ENCODE data around the gene DDC.

DDC gene

GRCh38 chr7:50436133-50436806 is 128.9 kb downstream of the DDC start:
- Histone ChIP-seq H3K4me2 (ENCODE audit: low read length) (no peak overlapping the region), H3K36me3 (ENCODE audit: control insufficient read depth, insufficient read depth, low read length) (no peaks in the 10 kb centered on the region), H3K27me3 (ENCODE audit: control insufficient read depth, insufficient read depth, low read length) (no peaks in the 10 kb centered on the region), H3K4me3 (ENCODE audit: low read depth, low read length) (no peak overlapping the region), H3K4me1 (no peaks in the 10 kb centered on the region), H3K79me2 (no peaks in the 10 kb centered on the region), H2AFZ (no peak overlapping the region), H3K9me3 (ENCODE audit: control insufficient read depth, low read length) (no peaks in the 10 kb centered on the region), H3K9ac (no peak overlapping the region), H3K27ac (no peak overlapping the region)
- no peak for TF ChIP-seq CTCF (IDR thresholded peaks at IDR 0.05)

DNA sequence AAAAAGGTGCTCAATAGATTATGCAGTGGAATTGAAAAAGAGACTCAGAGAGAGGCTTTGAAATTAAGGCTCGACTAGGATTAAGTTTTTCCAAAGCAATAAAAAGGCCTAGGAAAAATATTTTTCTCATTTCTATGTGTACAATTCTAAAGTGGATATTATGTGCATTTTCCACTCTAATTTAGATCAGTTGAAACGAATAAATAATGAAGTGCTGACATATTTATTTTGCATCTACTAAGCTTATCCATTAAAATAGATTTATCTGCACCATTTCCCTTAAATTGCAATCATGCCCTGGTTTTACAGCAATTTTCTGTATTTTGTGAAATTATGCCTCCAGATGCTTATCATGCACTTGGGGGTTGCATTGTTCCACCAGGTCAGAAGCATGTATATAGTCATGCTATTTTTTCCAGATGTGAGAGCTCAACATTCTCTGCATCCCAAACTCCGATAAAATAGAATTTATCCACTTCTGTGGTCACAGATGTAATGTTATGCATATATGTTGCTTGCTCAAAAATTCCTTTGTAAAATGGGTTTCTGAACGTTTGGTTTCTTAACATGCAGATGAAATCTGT is 133.4 kb downstream of the DDC start:
- Histone ChIP-seq H3K27ac (no peak overlapping the region), H3K79me2 (no peaks in the 10 kb centered on the region), H3K9ac (no peak overlapping the region), H2AFZ (no peak overlapping the region), H3K9me3 (ENCODE audit: control insufficient read depth, low read length) (no peaks in the 10 kb centered on the region), H3K36me3 (ENCODE audit: control insufficient read depth, insufficient read depth, low read length) (no peaks in the 10 kb centered on the region), H3K4me1 (no peaks in the 10 kb centered on the region), H3K4me2 (ENCODE audit: low read length) (no peak overlapping the region), H3K27me3 (ENCODE audit: control insufficient read depth, insufficient read depth, low read length) (no peaks in the 10 kb centered on the region), H3K4me3 (ENCODE audit: low read depth, low read length) (no peak overlapping the region)
- no peak for TF ChIP-seq CTCF (IDR thresholded peaks at IDR 0.05)

DNA sequence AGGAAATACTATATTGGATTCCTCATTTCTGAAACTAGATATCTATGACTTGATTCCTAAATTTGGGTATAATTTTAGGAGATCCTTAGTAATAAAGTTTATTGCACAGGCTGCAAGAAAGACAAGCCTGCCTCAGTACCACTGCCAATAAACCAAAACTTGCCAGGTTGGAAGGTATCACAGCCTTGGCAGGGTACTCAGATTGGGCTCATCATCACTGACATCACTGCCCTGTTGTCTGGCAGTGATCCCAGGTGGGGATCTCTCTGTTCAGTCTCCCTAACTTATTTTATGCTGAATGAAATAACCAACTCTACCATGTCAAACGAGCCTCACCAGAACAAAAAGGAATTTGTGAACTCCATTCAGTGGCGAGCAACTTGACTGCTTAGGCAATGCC is 133.9 kb downstream of the DDC start:
- Histone ChIP-seq H3K4me1 (no peaks in the 10 kb centered on the region), H3K36me3 (ENCODE audit: control insufficient read depth, insufficient read depth, low read length) (no peaks in the 10 kb centered on the region)

GRCh38 chr7:50428911-50429310 is 136.3 kb downstream of the DDC start:
- Histone ChIP-seq H3K36me3 (ENCODE audit: control insufficient read depth, insufficient read depth, low read length) (no peaks in the 10 kb centered on the region), H3K4me2 (ENCODE audit: low read length) (no peak overlapping the region), H3K79me2 (no peaks in the 10 kb centered on the region), H3K9ac (no peak overlapping the region), H3K27ac (no peak overlapping the region), H2AFZ (no peak overlapping the region), H3K4me3 (ENCODE audit: low read depth, low read length) (no peak overlapping the region), H3K27me3 (ENCODE audit: control insufficient read depth, insufficient read depth, low read length) (no peaks in the 10 kb centered on the region), H3K4me1 (no peaks in the 10 kb centered on the region), H3K9me3 (ENCODE audit: control insufficient read depth, low read length) (no peaks in the 10 kb centered on the region)
- TF ChIP-seq CTCF (IDR thresholded peaks at IDR 0.05) = no peak

More for the DNA sequence above, 133.9 kb downstream of the DDC start:
- no peaks in the 10 kb centered on the region for H3K79me2 ChIP-seq
- H3K27ac ChIP-seq = no peak overlapping the region
- H3K4me3 ChIP-seq (ENCODE audit: low read depth, low read length) = no peak overlapping the region
- no peak overlapping the region for H2AFZ ChIP-seq
- no peak for TF ChIP-seq CTCF (IDR thresholded peaks at IDR 0.05)
- H3K9me3 ChIP-seq (ENCODE audit: control insufficient read depth, low read length) = no peaks in the 10 kb centered on the region
- no peak overlapping the region for H3K4me2 ChIP-seq (ENCODE audit: low read length)
- H3K27me3 ChIP-seq (ENCODE audit: control insufficient read depth, insufficient read depth, low read length) = no peaks in the 10 kb centered on the region
- H3K9ac ChIP-seq = no peak overlapping the region

DNA sequence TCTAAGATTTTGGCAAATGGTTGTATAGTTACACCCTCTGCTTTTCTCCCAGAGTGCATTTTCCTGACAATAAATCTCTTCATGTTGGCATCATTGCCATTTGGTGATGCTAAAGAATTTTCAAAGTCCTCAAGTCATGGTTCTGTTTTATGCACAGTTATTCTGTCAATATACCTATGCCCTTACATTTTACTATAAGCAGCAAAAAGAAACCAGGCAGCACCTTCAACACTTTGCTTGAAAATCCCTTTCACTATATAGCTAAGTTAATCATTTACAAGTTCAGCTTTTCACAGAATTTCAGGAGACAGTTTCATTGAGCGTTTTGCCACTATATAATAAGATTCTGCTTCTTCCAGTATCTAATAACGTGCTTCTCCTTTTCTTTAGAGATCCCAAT is 137.7 kb downstream of the DDC start:
- Histone ChIP-seq H3K9ac (no peak overlapping the region), H2AFZ (no peak overlapping the region), H3K4me1 (no peaks in the 10 kb centered on the region), H3K9me3 (ENCODE audit: control insufficient read depth, low read length) (no peaks in the 10 kb centered on the region), H3K36me3 (ENCODE audit: control insufficient read depth, insufficient read depth, low read length) (no peaks in the 10 kb centered on the region), H3K79me2 (no peaks in the 10 kb centered on the region), H3K4me3 (ENCODE audit: low read depth, low read length) (no peak overlapping the region), H3K4me2 (ENCODE audit: low read length) (no peak overlapping the region), H3K27me3 (ENCODE audit: control insufficient read depth, insufficient read depth, low read length) (no peaks in the 10 kb centered on the region), H3K27ac (no peak overlapping the region)
- TF ChIP-seq CTCF (IDR thresholded peaks at IDR 0.05) = no peak
